ENCODE measurements around the gene KIF9. TPM values are rescaled to one million over a fixed set of nuclear protein-coding genes. Genes with fewer than 3 reads are reported as not detected.
"Not testable (repeated sequence)": the region's sequence is repeated elsewhere in the genome, so short reads cannot be mapped to it uniquely, and the experiment has no call there.

Gene KIF9, protein sequence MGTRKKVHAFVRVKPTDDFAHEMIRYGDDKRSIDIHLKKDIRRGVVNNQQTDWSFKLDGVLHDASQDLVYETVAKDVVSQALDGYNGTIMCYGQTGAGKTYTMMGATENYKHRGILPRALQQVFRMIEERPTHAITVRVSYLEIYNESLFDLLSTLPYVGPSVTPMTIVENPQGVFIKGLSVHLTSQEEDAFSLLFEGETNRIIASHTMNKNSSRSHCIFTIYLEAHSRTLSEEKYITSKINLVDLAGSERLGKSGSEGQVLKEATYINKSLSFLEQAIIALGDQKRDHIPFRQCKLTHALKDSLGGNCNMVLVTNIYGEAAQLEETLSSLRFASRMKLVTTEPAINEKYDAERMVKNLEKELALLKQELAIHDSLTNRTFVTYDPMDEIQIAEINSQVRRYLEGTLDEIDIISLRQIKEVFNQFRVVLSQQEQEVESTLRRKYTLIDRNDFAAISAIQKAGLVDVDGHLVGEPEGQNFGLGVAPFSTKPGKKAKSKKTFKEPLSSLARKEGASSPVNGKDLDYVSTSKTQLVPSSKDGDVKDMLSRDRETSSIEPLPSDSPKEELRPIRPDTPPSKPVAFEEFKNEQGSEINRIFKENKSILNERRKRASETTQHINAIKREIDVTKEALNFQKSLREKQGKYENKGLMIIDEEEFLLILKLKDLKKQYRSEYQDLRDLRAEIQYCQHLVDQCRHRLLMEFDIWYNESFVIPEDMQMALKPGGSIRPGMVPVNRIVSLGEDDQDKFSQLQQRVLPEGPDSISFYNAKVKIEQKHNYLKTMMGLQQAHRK
- 6.5 TPM for polyA plus RNA-seq (2013, experiment 1 of 2)
- 6.1 TPM for polyA plus RNA-seq (2013, experiment 2 of 2)

DNA sequence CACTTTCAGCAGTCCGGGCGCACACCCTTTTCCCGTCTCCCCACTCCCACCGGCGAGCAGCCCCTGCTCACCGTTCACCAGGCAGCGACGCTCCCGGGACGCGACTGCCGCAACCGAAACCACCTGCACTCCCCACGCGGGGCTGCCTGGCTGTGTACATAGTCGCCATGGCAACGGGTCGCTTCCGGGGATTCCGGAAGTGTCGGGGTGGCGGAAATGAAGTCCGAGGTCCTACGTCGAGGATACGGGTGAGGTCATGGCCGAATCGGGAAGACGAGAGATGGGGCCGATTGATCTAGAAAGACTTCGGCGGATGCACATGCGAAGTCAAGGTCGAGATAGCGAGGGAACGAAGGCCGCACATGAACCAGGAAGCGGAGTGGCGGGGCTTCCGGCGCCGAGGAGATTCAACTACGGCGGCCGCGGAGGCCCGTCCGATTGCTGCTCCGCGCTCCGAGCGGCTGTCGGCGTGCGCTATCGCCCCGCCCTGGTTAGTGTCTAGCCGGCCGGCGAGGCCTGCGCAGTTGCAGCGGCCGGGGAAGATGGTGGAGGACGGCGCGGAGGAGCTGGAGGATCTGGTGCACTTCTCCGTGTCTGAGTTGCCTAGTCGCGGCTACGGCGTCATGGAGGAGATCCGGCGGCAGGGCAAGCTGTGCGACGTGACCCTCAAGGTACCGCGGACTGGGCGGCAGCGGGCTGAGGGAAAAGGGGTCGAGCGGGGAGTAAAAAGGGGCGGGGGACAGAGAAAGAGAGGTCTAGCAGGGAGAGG is at the start of gene KIF9, which contains the start of gene KLHL18:
KIF9 (minus strand) TSS at position 376 of the 769 bp plus-strand sequence. CDS start 5,425 bp downstream, outside the sequence.
KLHL18 (plus strand) TSS at position 521 of the 769 bp plus-strand sequence; CDS start at position 543, 22 bp downstream.
- Histone ChIP-seq H3K4me3 (ENCODE audit: extremely low read depth, insufficient read depth, low read length, poor library complexity, severe bottlenecking) (peak within 1 kb of the TSS; percentile 98), H3K27ac (ENCODE audit: low read depth, low read length, severe bottlenecking) (peak within 1 kb of the TSS; percentile 97), H3K9me3 (ENCODE audit: control insufficient read depth, low read length) (no peaks in the 10 kb centered on the region), H3K4me1 (ENCODE audit: control insufficient read depth, insufficient read depth, low read length, poor library complexity, severe bottlenecking) (peaks cover 5% of the 10 kb centered on the region), H3K36me3 (ENCODE audit: control insufficient read depth, insufficient read depth, low read length) (peaks cover 16% of the 10 kb centered on the region)
- 0% methylated on average over 71 of the region's 82 CpGs for WGBS, 2 experiments (ENCODE audit: insufficient coverage in 2 of 2)

DNA sequence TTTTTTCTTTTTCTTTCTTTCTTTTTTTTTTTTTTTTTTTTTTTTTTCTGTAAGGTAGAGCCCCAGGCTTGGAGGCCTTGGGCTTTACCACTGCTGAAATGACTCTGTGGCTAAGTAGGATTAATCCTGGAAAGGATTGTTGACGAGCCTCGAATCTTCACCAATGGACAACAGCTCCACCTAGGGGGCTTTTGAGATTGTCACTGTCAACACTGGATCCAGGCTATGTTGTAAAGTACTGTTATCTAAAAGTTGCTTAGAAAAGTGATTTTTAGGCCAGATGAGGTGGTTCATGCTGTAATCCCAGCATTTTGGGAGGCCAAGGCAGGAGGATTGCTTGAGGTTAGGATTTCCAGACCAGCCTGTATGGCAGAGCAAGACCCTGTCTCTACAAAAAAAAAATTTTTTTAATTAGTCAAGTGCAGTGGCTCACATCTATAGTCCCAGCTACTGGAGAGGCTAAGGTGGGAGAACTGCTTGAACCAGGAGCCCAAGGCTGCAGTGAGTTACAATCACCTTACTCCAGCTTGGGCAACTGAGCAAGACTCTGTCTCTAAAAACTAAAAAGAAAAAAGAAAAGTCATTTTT is 41.8 kb upstream of the KIF9 start:
- no peak overlapping the region for H3K27ac ChIP-seq (ENCODE audit: low read depth, low read length, severe bottlenecking)
- H3K4me3 ChIP-seq (ENCODE audit: extremely low read depth, insufficient read depth, low read length, poor library complexity, severe bottlenecking): no peak overlapping the region
- H3K36me3 ChIP-seq (ENCODE audit: control insufficient read depth, insufficient read depth, low read length): peaks cover 75% of the 10 kb centered on the region
- no peaks in the 10 kb centered on the region for H3K9me3 ChIP-seq (ENCODE audit: control insufficient read depth, low read length)
- H3K4me1 ChIP-seq (ENCODE audit: control insufficient read depth, insufficient read depth, low read length, poor library complexity, severe bottlenecking): peaks cover 10% of the 10 kb centered on the region
- no CpG with 5 or more reads among the region's 2 CpGs for WGBS, 2 experiments (ENCODE audit: insufficient coverage in 2 of 2)

DNA sequence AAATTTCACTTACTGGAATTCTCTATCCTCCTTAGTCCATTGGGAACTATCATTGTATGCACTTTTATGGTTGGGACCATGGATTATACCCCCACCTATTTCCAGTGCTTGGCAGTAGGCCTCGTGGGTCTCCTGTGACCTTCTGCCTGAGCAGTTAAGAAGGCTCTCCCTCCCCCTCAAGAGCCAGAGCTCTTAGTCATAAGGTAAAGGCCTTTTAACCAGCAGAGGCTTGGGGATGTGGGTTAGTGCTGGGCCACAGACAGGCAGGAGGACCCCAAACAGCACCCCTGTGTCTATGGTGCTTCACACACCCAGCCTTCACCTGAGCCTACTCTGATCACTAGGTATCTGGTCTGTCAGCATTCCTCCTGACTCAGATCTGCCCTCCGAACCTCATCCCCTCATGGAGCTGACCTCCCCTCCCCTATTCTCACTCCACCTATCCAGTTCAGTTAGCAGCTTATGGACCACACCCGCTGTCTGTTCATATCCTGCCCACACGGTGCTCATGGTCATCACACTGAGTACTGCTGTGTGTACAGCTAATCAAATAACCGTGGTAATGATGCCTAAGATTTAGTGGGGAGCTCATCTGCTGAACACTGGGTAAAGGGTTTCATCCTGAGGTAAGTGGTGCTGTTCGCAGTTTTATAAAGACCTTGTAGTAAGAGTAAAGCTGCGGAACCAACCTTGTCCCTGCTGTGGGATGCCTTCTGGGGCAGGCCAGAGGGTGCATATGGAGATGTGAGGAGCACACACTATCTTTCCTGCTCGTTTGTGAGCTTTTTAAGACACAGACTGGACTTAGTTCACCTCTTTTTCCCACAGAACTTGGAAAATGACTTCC is 41.1 kb upstream of the KIF9 start:
- H3K27ac ChIP-seq (ENCODE audit: low read depth, low read length, severe bottlenecking): no peak overlapping the region
- 96% methylated on average over 4 to 6 of the region's 8 CpGs for WGBS, 2 experiments (ENCODE audit: insufficient coverage in 2 of 2)
- peaks cover 10% of the 10 kb centered on the region for H3K4me1 ChIP-seq (ENCODE audit: control insufficient read depth, insufficient read depth, low read length, poor library complexity, severe bottlenecking)
- H3K9me3 ChIP-seq (ENCODE audit: control insufficient read depth, low read length): no peaks in the 10 kb centered on the region
- no peak overlapping the region for H3K4me3 ChIP-seq (ENCODE audit: extremely low read depth, insufficient read depth, low read length, poor library complexity, severe bottlenecking)
- H3K36me3 ChIP-seq (ENCODE audit: control insufficient read depth, insufficient read depth, low read length): peaks cover 77% of the 10 kb centered on the region

DNA sequence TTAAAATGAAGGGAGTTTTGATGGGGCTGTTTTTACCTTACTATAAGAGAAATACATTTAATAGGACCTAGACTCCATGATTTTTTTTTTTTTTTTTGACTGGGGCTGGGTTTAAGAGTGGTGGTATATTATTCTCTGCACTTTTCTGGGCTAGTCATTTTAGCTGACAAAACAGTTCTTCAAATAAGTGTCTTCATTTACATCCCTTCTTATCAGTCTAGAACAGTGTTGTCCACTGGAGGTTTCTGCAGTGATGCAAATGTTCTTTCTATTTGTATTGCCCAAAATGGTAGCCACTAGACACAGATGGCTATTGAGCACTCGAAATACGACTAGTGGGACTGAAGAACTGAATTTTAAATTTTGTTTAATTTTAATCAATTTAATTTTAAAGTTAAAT is 37.4 kb upstream of the KIF9 start:
- Histone ChIP-seq H3K27ac (ENCODE audit: low read depth, low read length, severe bottlenecking) (no peak overlapping the region), H3K4me1 (ENCODE audit: control insufficient read depth, insufficient read depth, low read length, poor library complexity, severe bottlenecking) (peaks cover 11% of the 10 kb centered on the region), H3K9me3 (ENCODE audit: control insufficient read depth, low read length) (no peaks in the 10 kb centered on the region), H3K4me3 (ENCODE audit: extremely low read depth, insufficient read depth, low read length, poor library complexity, severe bottlenecking) (no peak overlapping the region), H3K36me3 (ENCODE audit: control insufficient read depth, insufficient read depth, low read length) (peaks cover 54% of the 10 kb centered on the region)
- WGBS, 2 experiments (ENCODE audit: insufficient coverage in 2 of 2): no CpG with 5 or more reads among the region's 2 CpGs

DNA sequence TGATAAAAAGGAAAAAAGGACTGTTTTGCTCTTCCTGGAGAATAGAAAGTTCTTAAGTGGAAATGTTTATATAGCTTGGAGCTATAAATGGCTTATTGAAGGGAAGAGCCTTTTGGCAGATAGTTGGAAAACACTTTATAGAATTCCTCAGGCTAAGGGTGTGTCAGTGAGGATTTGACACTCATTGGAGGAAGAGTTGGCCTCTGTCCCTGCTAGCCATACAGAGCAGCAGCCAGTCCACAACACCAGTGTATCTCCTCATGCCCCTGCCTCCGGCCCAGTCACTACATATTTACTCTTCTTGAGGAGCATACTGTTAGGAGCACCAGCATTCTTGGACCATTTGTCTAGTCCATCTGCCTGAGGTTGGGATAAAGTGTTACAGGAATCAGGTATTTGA is 36.3 kb upstream of the KIF9 start:
- no peak overlapping the region for H3K4me3 ChIP-seq (ENCODE audit: extremely low read depth, insufficient read depth, low read length, poor library complexity, severe bottlenecking)
- no peaks in the 10 kb centered on the region for H3K9me3 ChIP-seq (ENCODE audit: control insufficient read depth, low read length)
- WGBS, 2 experiments (ENCODE audit: insufficient coverage in 2 of 2): 100% methylated on average over 1 of the region's 1 CpG; no CpG with 5 or more reads in 1 of the 2 experiments
- H3K36me3 ChIP-seq (ENCODE audit: control insufficient read depth, insufficient read depth, low read length): peaks cover 48% of the 10 kb centered on the region
- no peak overlapping the region for H3K27ac ChIP-seq (ENCODE audit: low read depth, low read length, severe bottlenecking)
- H3K4me1 ChIP-seq (ENCODE audit: control insufficient read depth, insufficient read depth, low read length, poor library complexity, severe bottlenecking): peaks cover 14% of the 10 kb centered on the region

DNA sequence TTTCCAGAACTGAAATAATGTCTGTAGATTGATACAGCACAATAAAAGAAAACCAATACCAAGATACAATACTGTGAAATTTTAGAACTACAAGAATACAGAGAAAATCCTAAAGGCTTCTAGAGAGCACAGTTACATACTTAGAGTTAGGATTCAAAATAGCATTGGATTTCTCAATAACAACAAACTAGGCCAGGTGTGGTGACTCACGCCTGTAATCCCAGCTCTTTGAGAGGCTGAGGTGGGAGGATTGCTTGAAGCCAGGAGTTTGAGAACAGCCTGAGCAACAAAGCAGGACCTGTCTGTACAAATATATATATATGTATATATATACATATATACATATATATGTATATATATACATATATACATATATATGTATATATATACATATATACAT is 33.6 kb upstream of the KIF9 start:
- H3K4me3 ChIP-seq (ENCODE audit: extremely low read depth, insufficient read depth, low read length, poor library complexity, severe bottlenecking); H3K9me3 ChIP-seq (ENCODE audit: control insufficient read depth, low read length): not testable (repeated sequence)
- WGBS, 2 experiments (ENCODE audit: insufficient coverage in 2 of 2): 80 to 100% methylated on average over 1 of the region's 1 CpG

DNA sequence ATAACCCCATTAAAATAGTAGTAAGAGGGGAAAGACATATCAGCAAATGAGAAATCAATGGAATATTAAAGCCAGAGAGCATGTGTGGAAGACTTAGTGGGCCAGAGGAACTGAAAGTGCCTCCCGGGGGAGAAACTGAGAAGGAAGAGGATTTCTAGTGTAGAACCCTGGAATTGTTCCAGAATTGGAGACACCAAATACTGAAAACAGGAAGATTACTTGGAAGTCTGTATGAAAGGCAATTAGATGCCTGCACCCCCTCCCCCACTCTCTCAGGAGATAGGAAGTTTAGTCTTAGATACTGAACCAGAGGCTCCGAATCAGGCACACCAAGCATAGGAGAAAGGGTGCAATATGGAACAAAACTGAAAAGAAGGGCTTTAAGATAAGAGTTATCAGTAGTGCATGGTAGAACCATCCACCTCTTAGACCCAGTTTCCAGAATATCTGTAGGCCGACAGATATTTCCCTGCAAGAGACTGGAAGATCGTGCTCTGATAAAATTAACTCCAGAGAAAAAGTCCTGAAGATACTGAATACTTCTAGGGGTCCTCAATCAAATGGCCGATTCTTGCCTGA is 32.6 kb upstream of the KIF9 start:
- H3K4me3 ChIP-seq (ENCODE audit: extremely low read depth, insufficient read depth, low read length, poor library complexity, severe bottlenecking): no peak overlapping the region
- peak overlapping the region; percentile 52 for H3K27ac ChIP-seq (ENCODE audit: low read depth, low read length, severe bottlenecking)
- WGBS, 2 experiments (ENCODE audit: insufficient coverage in 2 of 2): 85 to 91% methylated on average over 3 to 4 of the region's 5 CpGs
- peaks cover 5% of the 10 kb centered on the region for H3K4me1 ChIP-seq (ENCODE audit: control insufficient read depth, insufficient read depth, low read length, poor library complexity, severe bottlenecking)
- H3K9me3 ChIP-seq (ENCODE audit: control insufficient read depth, low read length): no peaks in the 10 kb centered on the region
- peaks cover 15% of the 10 kb centered on the region for H3K36me3 ChIP-seq (ENCODE audit: control insufficient read depth, insufficient read depth, low read length)

More for the DNA sequence above, 33.6 kb upstream of the KIF9 start:
- H3K27ac ChIP-seq (ENCODE audit: low read depth, low read length, severe bottlenecking); H3K4me1 ChIP-seq (ENCODE audit: control insufficient read depth, insufficient read depth, low read length, poor library complexity, severe bottlenecking): not testable (repeated sequence)
- peaks cover 22% of the 10 kb centered on the region for H3K36me3 ChIP-seq (ENCODE audit: control insufficient read depth, insufficient read depth, low read length)

DNA sequence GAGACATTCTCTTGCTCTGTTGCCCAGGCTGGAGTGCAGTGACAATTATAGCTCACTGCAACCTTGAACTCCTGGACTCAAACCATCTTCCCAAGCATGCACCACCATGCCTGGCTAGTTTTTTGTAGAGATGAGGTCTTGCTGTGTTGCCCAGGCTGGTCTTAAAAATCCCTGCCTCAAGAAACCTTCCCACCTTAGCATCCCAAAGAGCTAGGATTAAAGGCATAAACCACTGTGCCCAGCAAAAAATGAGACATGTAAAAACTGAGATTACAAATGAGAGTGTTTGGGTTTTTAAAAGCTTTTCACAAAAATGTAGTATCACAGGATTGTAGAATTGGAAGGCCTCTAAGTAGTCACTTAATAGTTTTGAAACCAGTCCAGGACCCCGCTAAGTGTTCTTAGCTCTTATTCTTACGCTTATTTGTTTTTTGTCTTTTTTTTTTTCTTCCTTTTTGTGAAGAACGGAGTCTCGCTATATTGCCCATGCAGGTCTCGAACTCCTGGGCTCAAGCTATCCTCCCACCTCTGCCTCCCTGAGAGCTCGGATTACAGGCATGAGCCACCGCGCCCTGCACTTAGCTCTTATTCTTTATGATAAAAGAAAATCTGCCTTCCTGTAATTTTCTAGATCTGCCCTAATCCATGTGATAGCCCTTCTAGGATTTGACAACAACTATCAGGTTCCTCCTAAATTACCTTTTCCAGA is 31.6 kb upstream of the KIF9 start:
- WGBS, 2 experiments (ENCODE audit: insufficient coverage in 2 of 2): 100% methylated on average over 6 of the region's 8 CpGs; no CpG with 5 or more reads in 1 of the 2 experiments
- no peak overlapping the region for H3K4me3 ChIP-seq (ENCODE audit: extremely low read depth, insufficient read depth, low read length, poor library complexity, severe bottlenecking)
- H3K27ac ChIP-seq (ENCODE audit: low read depth, low read length, severe bottlenecking): no peak overlapping the region
- H3K36me3 ChIP-seq (ENCODE audit: control insufficient read depth, insufficient read depth, low read length): peaks cover 7% of the 10 kb centered on the region
- H3K9me3 ChIP-seq (ENCODE audit: control insufficient read depth, low read length): no peaks in the 10 kb centered on the region
- peaks cover 5% of the 10 kb centered on the region for H3K4me1 ChIP-seq (ENCODE audit: control insufficient read depth, insufficient read depth, low read length, poor library complexity, severe bottlenecking)
